Measurements from ENCODE around the gene CPEB4. TPM values are rescaled to one million over a fixed set of nuclear protein-coding genes. Genes with fewer than 3 reads are reported as not detected.

The CPEB4 gene
- total and polyA plus RNA-seq, 9 of the 15 experiments (the other 6 are each of a cell fraction or from before 2014, with no cell fraction given), result 7.4 to 21.3 (median 12.4) TPM

- no peak for TF ChIP-seq RREB1 (CRISPR knock-in tag; IDR thresholded peaks at IDR 0.05)
- no peak for TF ChIP-seq HBP1 (CRISPR knock-in tag; IDR thresholded peaks at IDR 0.05)
- no peak for TF ChIP-seq VEZF1 (CRISPR knock-in tag; IDR thresholded peaks at IDR 0.05)
- no peak for TF ChIP-seq AFF4 (CRISPR knock-in tag; IDR thresholded peaks at IDR 0.05)
- no peak for TF ChIP-seq TCFL5 (CRISPR knock-in tag; conservative IDR thresholded peaks at IDR 0.05)
- no peak for TF ChIP-seq ZNF511 (CRISPR knock-in tag; IDR thresholded peaks at IDR 0.05)
- TF ChIP-seq SREBF1 (IDR thresholded peaks at IDR 0.05; ENCODE audit: borderline replicate concordance, low read depth, low read length), result no peak
These were observed 34.6 kb upstream of the CPEB4 start (continued) for GRCh38 chr5:173853370-173854131.
